HPDE6-E6E7 (cell line): ENCODE measurements around the gene SELENOO.

Source experiments
- DNase-seq: peaks from one replicate; pipeline ENCODE4 v3.0.0; 2011; ENCODE audit warnings: missing footprints; ENCODE audit errors: extremely low spot score

SELENOO gene

GRCh38 chr22:50216684-50217520, 16.1 kb downstream of the SELENOO start:
- DNase-seq = no peak

- DNase-seq = no peak
Observed at GRCh38 chr22:50217543-50218152, 16.8 kb downstream of the SELENOO start.

GRCh38 chr22:50218153-50218995, 17.6 kb downstream of the SELENOO start:
- no peak for DNase-seq

GRCh38 chr22:50218996-50219727, 18.4 kb downstream of the SELENOO start:
- DNase-seq = no peak

GRCh38 chr22:50219800-50220602, 19.2 kb downstream of the SELENOO start:
- no peak for DNase-seq

GRCh38 chr22:50220603-50221409, 20.0 kb downstream of the SELENOO start:
- DNase-seq = no peak

GRCh38 chr22:50221410-50222300, 20.8 kb downstream of the SELENOO start:
- no peak for DNase-seq

- no peak for DNase-seq
Observed at GRCh38 chr22:50222508-50222907, 21.7 kb downstream of the SELENOO start.

GRCh38 chr22:50224071-50224470, 23.3 kb downstream of the SELENOO start:
- DNase-seq = no peak

- DNase-seq = no peak
Observed at GRCh38 chr22:50225200-50225969, 24.6 kb downstream of the SELENOO start.

- no peak for DNase-seq
Observed at GRCh38 chr22:50226063-50226874, 25.5 kb downstream of the SELENOO start.

GRCh38 chr22:50226875-50227165, 26.0 kb downstream of the SELENOO start:
- no peak for DNase-seq

GRCh38 chr22:50227579-50228215, 26.9 kb downstream of the SELENOO start:
- no peak for DNase-seq

GRCh38 chr22:50228366-50228765, 27.6 kb downstream of the SELENOO start:
- no peak for DNase-seq

GRCh38 chr22:50229370-50229769, 28.6 kb downstream of the SELENOO start:
- DNase-seq = no peak

- DNase-seq = no peak
Observed at GRCh38 chr22:50232481-50233151, 31.8 kb downstream of the SELENOO start.
